Heart right ventricle (tissue), 16 donors: Measurements from ENCODE around the gene JMJD6. TPM values are rescaled to one million over a fixed set of nuclear protein-coding genes. Genes with fewer than 3 reads are reported as not detected.
A peak's percentile ranks its signal among the peaks of the same experiment; 100 is the strongest.

ENCODE experiments used
- ATAC-seq, 8 donors: fragments of 200-7000 bp; cut with Tn5 transposase; one replicate each; pipeline ENCODE4 v1.9.1; 2020; ENCODE audit warnings: mild to moderate bottlenecking in 8 of 8, moderate library complexity in 8 of 8, moderate number of reproducible peaks in 1 of 8
- DNase-seq, 2 donors: peaks; one replicate each; pipeline ENCODE4 v3.0.0-alpha.2; 2020
- H3K27ac ChIP-seq, 10 donors: fragments of 200-600 bp; sonication (generic) in 2 of 10; one replicate each; pipeline versions ENCODE4 v1.5.0 to v1.8.0; 2020 to 2022; ENCODE audit warnings: mild to moderate bottlenecking in 3 of 10
- H3K27me3 ChIP-seq, 7 donors: fragments of 200-600 bp; one replicate each; pipeline ENCODE4 v1.8.0; 2021 to 2022; ENCODE audit warnings: mild to moderate bottlenecking in 2 of 7
- H3K36me3 ChIP-seq, 9 donors: fragments of 200-600 bp; sonication (generic) in 1 of 9; one replicate each; pipeline versions ENCODE4 v1.5.0 to v1.8.0; 2020 to 2022; ENCODE audit warnings: mild to moderate bottlenecking in 2 of 9
- H3K4me1 ChIP-seq, 9 donors: fragments of 200-600 bp; sonication (generic) in 1 of 9; one replicate each; pipeline versions ENCODE4 v1.5.0 to v1.8.0; 2020 to 2022; ENCODE audit warnings: mild to moderate bottlenecking in 4 of 9
- H3K4me3 ChIP-seq, 10 donors: fragments of 200-600 bp; sonication (generic) in 2 of 10; one replicate each; pipeline versions ENCODE4 v1.5.0 to v1.8.0; 2020 to 2022; ENCODE audit warnings: mild to moderate bottlenecking in 7 of 10, moderate library complexity in 2 of 10
- H3K9me3 ChIP-seq, 11 donors: fragments of 200-600 bp in 10 of 11; sonication (generic) in 2 of 11; one replicate each; pipeline versions ENCODE4 v1.5.0 to v1.8.0; 2013 to 2022; ENCODE audit warnings: mild to moderate bottlenecking in 2 of 11, control low read depth in 1 of 11, moderate library complexity in 1 of 11
- CTCF ChIP-seq, 9 donors: fragments of 200-600 bp; sonication (generic) in 2 of 9; IDR thresholded peaks; one replicate each; pipeline versions ENCODE4 v1.5.0 to v1.8.0; 2021 to 2022; ENCODE audit warnings: antibody characterized with exemption in 9 of 9, mild to moderate bottlenecking in 5 of 9, moderate library complexity in 1 of 9
- WGBS, 2 donors: extraction: QIAGEN DNeasy Blood & Tissue Kit; methylation state at CpG; one replicate each; pipeline ENCODE4 v1.1.7; 2013; ENCODE audit warnings: inconsistent platforms in 1 of 2; 5-methylcytosine and 5-hydroxymethylcytosine counted together
- intact Hi-C, 10 donors: fragments of 100-400 bp; cut with DNase I; formaldehyde crosslinking; loops; one replicate each; pipeline versions ENCODE4 v1.11.1 to v1.14.2; 2022
- microRNA-seq, 2 donors: library from miRNA; unstranded; fragments of <30 nt; microRNA quantifications; one replicate each; pipeline ENCODE4 v1.2.0, GENCODE V29; 2021
- polyA plus RNA-seq, 2 donors: library from polyadenylated mRNA; stranded (reverse); fragments of 200-250 nt; gene quantifications; one replicate each; pipeline ENCODE4 v1.2.3, GENCODE V29; 2013
- total RNA-seq, 10 donors: library from RNA; stranded (reverse); fragmentation: NEBNext Ultra II Directional in 3 of 10; extraction: Animal tissue kit (Norgen Biotek cat#: 25700) in 3 of 10; gene quantifications; one replicate each; pipeline versions ENCODE4 v1.2.1 to v1.2.4, GENCODE V29; 2021 to 2023
- donor health status: Arrhythmogenic right ventricular cardiomyopathy.
- donor health status: ischemic (EF 13 %, LVEDD 7.1; RV severe dilation, severe dysfunction).
- donor health status: healthy with polysubstance abuse.
- donor health status: DM: no; HTN: yes; CAD: no.
- donor health status: DM: no; HTN: no; CAD: no.
- donor health status: ischemic (EF 25% LVEDD 6.9; RV normal size, moderate dysfunction).
- donor health status: ischemic (EF 25% LVEDD 5.7; RV mildly dilated, moderate dysfunction).
- donor health status: healthy.
- donor health status: DM: yes; HTN: yes; CAD: no.
- donor health status: Ischemic cardiomyopathy.
- donor health status: ischemic (EF 35%, LVEDD 5.7; RV mildly dilated, moderate dysfunction).
- donor health status: nonischemic (EF 11% LVEDD 7.7; RV severe dilation, severe dysfunction).
- donor health status: DM: yes; HTN: yes; CAD: no.
- donor health status: PGD.
- donor health status: ischemic (EF 29% LVEDD 5.4; RV normal size, mild dysfunction).
- donor health status: nonischemic (EF 23%, LVEDD 6.1; RV moderate dilation, normal function).

Gene JMJD6
- total and polyA plus RNA-seq, 12 donors, result 34.6 to 79.3 (median 43.2) TPM

- peaks cover 0 to 14% (median 0%) of the 10 kb centered on the region in 9 donors for H3K36me3 ChIP-seq
- H3K4me1 ChIP-seq, result peaks cover 3 to 26% (median 21%) of the 10 kb centered on the region in 9 donors
- no peak for TF ChIP-seq CTCF (IDR thresholded peaks at IDR 0.05)
- H3K27me3 ChIP-seq, result no peaks in the 10 kb centered on the region
- H3K9me3 ChIP-seq, result no peaks in the 10 kb centered on the region
- H3K27ac ChIP-seq, result peak overlapping the region; percentile 37 to 95 (median 88)
- DNase-seq (no peak), ATAC-seq (no peak)
- 58 to 63% methylated on average over 9 of the region's 9 CpGs for WGBS, 2 donors
- H3K4me3 ChIP-seq, result peak overlapping the region in 2 of 10 donors; percentile 60 to 80
- intact Hi-C loops, result loop anchor here in 5 of 10 donors (5.0 to 10.0 kb wide), 3 partner anchors 37 to 54 kb away; partner anchors contain the start of genes MXRA7 (in 2 of the 5), JMJD6 (in 1 of the 5) and METTL23 (in 1 of the 5)
Measured at GRCh38 chr17:76670718-76671122, 55.7 kb downstream of the JMJD6 start.

GRCh38 chr17:76670020-76670717 lies 56.2 kb downstream of the JMJD6 start:
- H3K9me3 ChIP-seq, result no peaks in the 10 kb centered on the region
- no peak for DNase-seq
- peaks cover 3 to 26% (median 21%) of the 10 kb centered on the region in 9 donors for H3K4me1 ChIP-seq
- no peaks in the 10 kb centered on the region for H3K27me3 ChIP-seq
- no peak for TF ChIP-seq CTCF (IDR thresholded peaks at IDR 0.05)
- intact Hi-C loops, result loop anchor here in 5 of 10 donors (5.0 to 10.0 kb wide), 3 partner anchors 37 to 55 kb away; partner anchors contain the start of genes MXRA7 (in 2 of the 5), JMJD6 (in 1 of the 5) and METTL23 (in 1 of the 5)
- peaks cover 0 to 11% (median 0%) of the 10 kb centered on the region in 9 donors for H3K36me3 ChIP-seq
- 83 to 87% methylated on average over 9 of the region's 9 CpGs for WGBS, 2 donors
- H3K4me3 ChIP-seq, result no peak overlapping the region
- peak overlapping the region in 9 of 10 donors; percentile 78 to 95 (median 89) for H3K27ac ChIP-seq
- peak in 1 of 8 donors; percentile 24 for ATAC-seq

Small RNA genes within 50 kb of the gene (microRNA-seq; reads per million reads assigned to microRNA genes)
- 0.51 to 0.60 reads per million in 2 donors for gene MIR636

Other genes with a start within 250 kb of the JMJD6 start
- 10 to 100 TPM in 4 of 10 donors, 1 to 10 TPM in 6; 6.5 to 33.1 (median 7.7) TPM for gene RHBDF2, start 225.2 kb downstream of the JMJD6 start, total RNA-seq
- gene RHBDF2, start 225.2 kb downstream of the JMJD6 start, polyA plus RNA-seq, result 10 to 100 TPM; 13.5 to 27.0 TPM
- gene CYGB, start 188.9 kb downstream of the JMJD6 start, total RNA-seq, result 10 to 100 TPM in 9 of 10 donors, 1 to 10 TPM in 1; 9.3 to 50.5 (median 17.9) TPM
- gene CYGB, start 188.9 kb downstream of the JMJD6 start, polyA plus RNA-seq, result 10 to 100 TPM; 36.0 to 57.7 TPM
- 1 to 10 TPM; 1.5 to 5.4 (median 2.4) TPM for gene PRCD, start 186.6 kb downstream of the JMJD6 start, total RNA-seq
- 10 to 100 TPM in 1 of 2 donors, 1 to 10 TPM in 1; 3.7 to 17.3 TPM for gene PRCD, start 186.6 kb downstream of the JMJD6 start, polyA plus RNA-seq
- gene ST6GALNAC2, start 140.7 kb downstream of the JMJD6 start, total RNA-seq, result 1 to 10 TPM; 3.7 to 8.4 (median 6.1) TPM
- gene ST6GALNAC2, start 140.7 kb downstream of the JMJD6 start, polyA plus RNA-seq, result 1 to 10 TPM; 1.5 to 4.5 TPM
- gene ST6GALNAC1, start 82.8 kb downstream of the JMJD6 start, total RNA-seq, result 1 to 10 TPM; 1.9 to 6.4 (median 3.3) TPM
- 1 to 10 TPM; 3.4 to 7.3 TPM for gene ST6GALNAC1, start 82.8 kb downstream of the JMJD6 start, polyA plus RNA-seq
- gene MXRA7, start 15.6 kb downstream of the JMJD6 start, total RNA-seq, result 100 to 1,000 TPM; 298 to 586 (median 488) TPM
- gene MXRA7, start 15.6 kb downstream of the JMJD6 start, polyA plus RNA-seq, result 100 to 1,000 TPM; 121 to 199 TPM
- 10 to 100 TPM; 18.0 to 29.9 (median 24.7) TPM for gene METTL23, start 233 bp upstream of the JMJD6 start, total RNA-seq
- 10 to 100 TPM; 24.5 to 41.8 TPM for gene METTL23, start 233 bp upstream of the JMJD6 start, polyA plus RNA-seq
- 100 to 1,000 TPM in 1 of 10 donors, 10 to 100 TPM in 9; 58.8 to 103 (median 76.3) TPM for gene SRSF2, start 10.7 kb upstream of the JMJD6 start, total RNA-seq
- 100 to 1,000 TPM in 1 of 2 donors, 10 to 100 TPM in 1; 93.4 to 109 TPM for gene SRSF2, start 10.7 kb upstream of the JMJD6 start, polyA plus RNA-seq
- gene MFSD11, start 11.5 kb upstream of the JMJD6 start, total RNA-seq, result 10 to 100 TPM; 25.1 to 34.4 (median 29.6) TPM
- 10 to 100 TPM in 1 of 2 donors, 1 to 10 TPM in 1; 9.2 to 23.2 TPM for gene MFSD11, start 11.5 kb upstream of the JMJD6 start, polyA plus RNA-seq
- under 1 TPM in 2 of 10 donors, not detected in 8; 0.10 to 0.15 TPM for gene MGAT5B, start 141.8 kb upstream of the JMJD6 start, total RNA-seq
- under 1 TPM; 0.09 to 0.29 TPM for gene MGAT5B, start 141.8 kb upstream of the JMJD6 start, polyA plus RNA-seq